Measurements from ENCODE around the gene SLC16A6.
"Not testable (repeated sequence)": the region's sequence is repeated elsewhere in the genome, so short reads cannot be mapped to it uniquely, and the experiment has no call there.

The SLC16A6 gene

GRCh38 chr17:68253426-68253825 lies 37.5 kb downstream of the SLC16A6 start:
- DNase-seq: not testable (repeated sequence)

- no peak for DNase-seq
Observed at GRCh38 chr17:68249354-68249765, 41.6 kb downstream of the SLC16A6 start.

- DNase-seq: no peak
Observed at GRCh38 chr17:68248891-68249290, 42.0 kb downstream of the SLC16A6 start.

GRCh38 chr17:68248199-68248825 lies 42.6 kb downstream of the SLC16A6 start:
- peak in 34 of 56 donors; percentile 39 to 91 (median 74) for DNase-seq

GRCh38 chr17:68247445-68248198 lies 43.3 kb downstream of the SLC16A6 start, which contains the start of gene AMZ2:
AMZ2 (plus strand) TSS chr17:68248043; CDS start chr17:68250188, 2,145 bp downstream.
- peak; percentile 63 to 98 (median 93) for DNase-seq

- no peak for DNase-seq
Observed at GRCh38 chr17:68246271-68247028, 44.5 kb downstream of the SLC16A6 start.

GRCh38 chr17:68239632-68240366 lies 51.1 kb downstream of the SLC16A6 start:
- no peak for DNase-seq

GRCh38 chr17:68238871-68239253 lies 52.1 kb downstream of the SLC16A6 start:
- DNase-seq: peak in 9 of 56 donors; percentile 8 to 61 (median 20)

GRCh38 chr17:68238164-68238870 lies 52.6 kb downstream of the SLC16A6 start:
- no peak for DNase-seq

- DNase-seq: not testable (repeated sequence)
Observed at GRCh38 chr17:68237369-68238163, 53.4 kb downstream of the SLC16A6 start.

- peak in 35 of 56 donors; percentile 18 to 83 (median 52) for DNase-seq
Observed at GRCh38 chr17:68235336-68235791, 55.6 kb downstream of the SLC16A6 start.

- peak in 18 of 56 donors; percentile 13 to 78 (median 46) for DNase-seq
Observed at GRCh38 chr17:68234726-68235335, 56.1 kb downstream of the SLC16A6 start.

GRCh38 chr17:68232741-68233140 lies 58.2 kb downstream of the SLC16A6 start:
- DNase-seq: not testable (repeated sequence)

GRCh38 chr17:68231541-68231940 lies 59.4 kb downstream of the SLC16A6 start:
- no peak for DNase-seq

- not testable (repeated sequence) for DNase-seq
Observed at GRCh38 chr17:68231131-68231530, 59.8 kb downstream of the SLC16A6 start.

GRCh38 chr17:68229619-68230018 lies 61.3 kb downstream of the SLC16A6 start:
- DNase-seq: no peak

- peak in 2 of 56 donors; percentile 19 to 21 for DNase-seq
Observed at GRCh38 chr17:68228817-68229570, 61.9 kb downstream of the SLC16A6 start.

- DNase-seq: not testable (repeated sequence)
Observed at GRCh38 chr17:68228039-68228680, 62.8 kb downstream of the SLC16A6 start.

All from amygdala (tissue), 56 donors.